Fibroblast of the conjunctiva (primary cell): ENCODE results near the gene DLGAP1.

Experiments
- DNase-seq: peaks from one replicate; pipeline ENCODE4 v3.0.0-alpha.2; 2010; ENCODE audit warnings: low read depth

Gene DLGAP1

DNA sequence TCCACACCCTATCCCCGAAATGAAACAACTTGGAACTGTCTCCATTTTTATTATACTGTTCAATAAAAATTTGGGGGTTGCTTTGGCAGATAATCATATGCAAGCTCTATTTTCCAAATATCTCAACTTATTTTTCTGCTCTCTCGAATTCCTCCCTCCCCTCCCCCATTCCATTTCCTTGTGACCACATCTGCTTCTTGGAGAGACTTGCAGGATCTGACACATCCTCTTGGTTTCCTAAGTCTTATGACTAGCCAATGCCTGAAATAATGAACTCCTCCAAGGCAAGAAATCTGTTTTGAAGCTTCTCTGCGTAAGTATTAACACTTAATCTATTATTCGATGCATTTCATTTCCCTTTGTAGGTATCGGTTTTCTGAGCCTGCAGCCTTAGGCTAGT lies 989.1 kb downstream of the DLGAP1 start:
- DNase-seq, result peak; percentile 65

DNA sequence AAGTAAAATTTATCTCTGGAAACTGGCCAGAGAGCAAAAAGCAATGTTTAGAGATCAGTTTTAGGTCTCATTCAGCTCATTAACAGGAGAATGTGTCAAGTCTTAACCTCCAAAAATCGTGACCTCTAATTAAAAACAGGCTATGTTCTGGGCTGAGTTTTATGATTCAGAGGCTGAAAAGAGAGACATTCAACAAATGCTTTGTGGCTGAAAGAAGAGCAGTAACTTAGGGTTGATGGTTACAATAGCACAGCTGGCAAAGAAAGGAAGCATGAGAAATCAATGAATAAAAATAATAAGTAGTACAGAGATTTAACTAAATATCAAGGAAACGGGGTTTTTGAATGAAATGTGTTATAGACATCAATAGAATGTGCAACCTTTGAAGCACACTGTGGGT lies 992.1 kb downstream of the DLGAP1 start:
- DNase-seq, result no peak

DNA sequence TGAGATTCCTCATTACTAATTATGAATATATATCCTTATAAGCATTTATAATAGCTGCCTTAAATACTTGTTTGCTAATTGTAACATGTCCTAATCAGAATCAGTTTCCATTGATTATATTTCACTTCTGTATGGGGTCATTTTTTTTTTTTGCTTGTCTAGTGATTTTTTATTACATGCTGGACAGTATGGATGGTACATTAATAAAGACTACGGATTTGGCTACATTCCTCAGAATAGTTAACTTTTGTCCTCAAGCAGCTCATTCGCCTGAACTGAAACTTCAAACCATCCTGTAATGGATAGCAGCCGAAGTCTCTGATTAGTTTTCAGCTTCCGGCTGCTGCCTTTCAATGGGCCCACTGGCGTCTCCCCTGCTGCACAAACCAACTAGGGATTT lies 993.4 kb downstream of the DLGAP1 start:
- no peak for DNase-seq

DNA sequence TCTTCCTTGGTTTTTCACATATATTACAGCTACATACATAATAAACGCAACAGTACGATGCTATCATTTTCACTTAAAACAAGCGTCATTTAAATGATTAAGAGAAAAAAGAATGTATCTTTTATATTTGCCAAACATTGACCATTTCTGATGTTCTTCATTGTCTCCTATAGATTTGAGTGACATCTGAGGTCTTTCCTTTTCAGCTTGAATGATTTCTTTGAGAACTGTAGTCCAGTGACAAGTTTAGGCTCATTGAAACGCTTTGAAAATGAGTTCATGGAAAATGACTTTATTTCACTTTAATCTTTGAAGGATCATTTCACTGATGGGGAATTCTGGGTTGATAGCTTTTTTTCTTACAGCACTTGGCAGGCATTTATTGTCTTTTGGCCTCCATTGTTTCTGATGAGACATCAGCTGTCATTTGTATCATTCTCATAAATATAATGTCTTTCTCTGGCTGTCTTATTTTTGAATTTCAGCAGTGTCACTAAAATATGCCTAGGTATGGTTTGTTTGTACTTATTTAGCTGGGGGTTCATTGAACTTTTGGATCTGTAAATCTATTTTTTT lies 994.2 kb downstream of the DLGAP1 start:
- no peak for DNase-seq

DNA sequence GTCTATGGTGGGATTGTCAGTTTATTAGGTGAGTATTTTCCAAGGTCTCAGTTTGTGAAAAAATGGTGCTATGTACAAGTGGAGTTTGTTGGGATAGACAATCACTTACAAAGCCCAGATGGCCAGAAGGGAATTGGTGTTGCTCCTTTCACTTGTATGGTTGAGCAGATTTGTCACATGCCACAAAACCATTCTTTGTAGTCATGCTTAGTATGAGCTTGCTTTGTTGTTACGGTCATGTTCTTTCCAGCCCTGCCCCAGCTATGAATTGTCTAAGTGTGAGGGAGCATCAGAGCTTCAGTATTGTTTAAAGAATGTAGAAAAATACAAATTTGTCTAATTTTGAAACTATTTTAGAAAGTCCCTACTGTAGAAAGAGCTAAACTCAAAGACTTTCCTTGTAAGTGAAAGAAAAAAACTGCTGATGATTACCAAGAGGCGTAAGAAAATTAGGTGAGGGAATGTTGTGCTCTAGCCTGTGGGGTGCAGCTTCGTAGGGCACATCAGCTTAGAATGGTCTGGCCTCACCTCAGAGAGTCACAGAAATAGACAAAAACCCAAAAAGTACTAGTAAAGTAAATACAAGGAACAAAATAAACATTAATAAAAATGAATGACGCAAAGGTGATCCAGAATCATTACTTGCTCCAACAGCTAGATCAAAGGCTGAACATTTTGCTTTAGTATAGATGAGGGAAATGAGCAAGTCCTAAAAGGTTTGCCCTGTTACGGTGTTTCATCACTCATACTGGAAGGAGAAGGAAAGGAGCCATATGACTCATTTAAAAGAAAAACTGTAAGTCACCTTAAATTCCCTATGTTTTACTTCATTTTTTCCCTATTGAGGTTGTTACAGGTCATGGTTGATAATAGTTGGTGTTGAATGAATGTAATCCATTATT lies 995.9 kb downstream of the DLGAP1 start:
- no peak for DNase-seq

DNA sequence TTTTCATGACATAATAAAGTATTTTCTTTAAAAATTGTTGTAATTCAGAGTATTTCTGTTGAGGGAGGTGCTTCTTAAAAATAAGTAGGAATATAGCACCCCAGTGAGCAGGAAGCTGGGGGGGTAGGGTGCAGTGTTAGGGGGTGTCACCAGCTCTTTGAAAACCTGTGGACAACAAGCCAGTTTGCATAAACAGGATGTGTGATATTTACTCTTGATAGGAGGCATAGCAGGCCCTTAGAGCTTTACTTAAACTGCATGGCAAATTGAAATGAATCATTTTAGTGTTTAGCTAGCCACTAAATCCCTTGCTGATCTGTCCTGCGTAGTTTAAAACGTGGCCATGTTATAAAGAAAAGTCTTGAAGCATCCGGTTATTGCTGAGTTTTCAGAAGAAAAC lies 996.7 kb downstream of the DLGAP1 start:
- DNase-seq, result no peak

DNA sequence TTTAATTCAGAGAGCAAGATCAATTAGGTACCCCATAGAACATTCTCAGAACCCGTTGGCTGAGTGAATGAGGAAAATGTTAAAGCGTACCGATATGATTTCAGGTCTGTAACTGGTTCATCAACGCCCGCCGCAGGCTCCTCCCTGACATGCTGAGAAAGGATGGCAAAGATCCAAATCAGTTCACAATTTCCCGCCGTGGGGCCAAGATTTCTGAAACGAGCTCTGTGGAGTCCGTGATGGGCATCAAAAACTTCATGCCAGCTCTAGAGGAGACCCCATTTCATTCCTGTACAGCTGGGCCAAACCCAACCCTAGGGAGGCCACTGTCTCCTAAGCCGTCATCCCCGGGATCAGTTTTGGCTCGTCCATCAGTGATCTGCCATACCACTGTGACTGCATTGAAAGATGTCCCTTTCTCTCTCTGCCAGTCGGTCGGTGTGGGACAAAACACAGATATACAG lies 997.8 kb downstream of the DLGAP1 start:
- no peak for DNase-seq

DNA sequence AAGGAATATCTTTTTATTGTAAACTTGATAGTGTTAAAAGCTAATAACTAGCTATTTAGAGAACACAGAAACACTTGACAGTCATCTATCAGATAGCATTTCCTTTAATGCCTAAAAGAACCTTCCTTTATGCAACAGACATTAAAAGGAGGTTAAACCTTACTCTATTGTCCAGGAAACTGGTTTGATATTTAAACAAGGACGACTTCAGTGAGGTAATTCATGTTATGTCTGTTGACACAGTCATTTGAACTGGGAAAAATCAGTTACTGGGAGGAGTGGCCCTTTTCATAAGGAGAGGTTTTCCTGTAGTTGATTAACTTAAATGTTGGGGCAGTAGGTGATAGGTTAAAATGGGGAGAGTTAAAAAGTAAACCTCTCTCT lies 998.4 kb downstream of the DLGAP1 start:
- DNase-seq, result no peak

DNA sequence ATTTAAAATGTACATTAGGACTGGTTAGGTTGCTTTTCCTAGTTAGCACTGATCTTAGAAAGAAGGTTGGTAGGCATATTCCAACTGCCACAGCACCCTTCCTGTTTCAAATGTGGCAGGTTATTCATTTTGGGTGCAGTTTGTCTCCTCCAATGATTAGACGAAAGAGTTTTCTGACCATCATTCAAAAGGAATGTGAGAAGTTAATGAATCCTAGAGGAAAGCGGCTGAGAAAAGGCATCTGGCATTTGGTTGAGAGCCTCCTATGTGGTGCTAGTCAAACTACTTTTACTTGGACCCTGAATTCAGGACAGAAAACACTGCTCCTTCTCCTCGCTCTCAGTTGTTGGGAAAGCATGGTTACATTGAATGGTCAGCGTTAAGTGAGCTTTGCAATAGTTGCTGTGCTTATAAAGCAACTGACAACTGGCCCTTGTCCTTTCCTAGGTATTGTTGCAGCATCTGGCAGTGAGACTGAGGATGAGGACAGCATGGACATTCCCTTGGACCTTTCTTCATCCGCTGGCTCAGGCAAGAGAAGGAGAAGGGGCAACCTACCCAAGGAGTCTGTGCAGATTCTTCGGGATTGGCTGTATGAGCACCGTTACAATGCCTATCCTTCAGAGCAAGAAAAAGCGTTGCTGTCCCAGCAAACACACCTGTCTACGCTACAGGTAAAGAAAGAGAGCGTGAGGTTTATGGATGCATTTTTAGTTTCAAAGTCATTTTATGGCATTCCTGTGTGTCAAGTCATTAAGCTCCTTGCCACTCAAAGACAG lies 999.0 kb downstream of the DLGAP1 start:
- no peak for DNase-seq

DNA sequence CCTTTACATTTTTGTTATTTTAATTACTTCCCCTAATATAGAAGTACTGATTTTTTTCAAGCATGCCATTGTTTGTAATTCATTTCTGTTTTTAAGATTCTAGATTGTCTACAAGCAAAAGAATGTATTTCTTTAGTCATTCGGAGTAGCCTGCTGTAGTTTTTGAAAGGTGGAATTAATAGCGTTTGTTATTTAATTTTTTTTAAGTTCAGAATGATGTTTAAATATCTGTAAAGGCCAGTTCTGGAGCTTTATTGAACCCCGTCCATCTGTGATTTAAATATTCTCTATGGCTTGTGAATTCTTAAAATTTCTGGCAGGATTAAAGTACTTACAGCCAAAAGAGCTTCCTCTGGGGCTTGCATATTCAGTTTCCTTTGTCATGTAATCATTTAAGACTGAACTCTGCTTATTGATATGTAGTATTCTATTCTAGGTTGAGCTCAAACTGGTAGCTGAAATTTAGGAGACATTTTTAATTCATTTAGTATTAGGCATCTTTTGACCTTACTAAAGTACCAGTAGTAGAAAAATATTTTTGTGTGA lies 999.9 kb downstream of the DLGAP1 start:
- DNase-seq, result no peak

DNA sequence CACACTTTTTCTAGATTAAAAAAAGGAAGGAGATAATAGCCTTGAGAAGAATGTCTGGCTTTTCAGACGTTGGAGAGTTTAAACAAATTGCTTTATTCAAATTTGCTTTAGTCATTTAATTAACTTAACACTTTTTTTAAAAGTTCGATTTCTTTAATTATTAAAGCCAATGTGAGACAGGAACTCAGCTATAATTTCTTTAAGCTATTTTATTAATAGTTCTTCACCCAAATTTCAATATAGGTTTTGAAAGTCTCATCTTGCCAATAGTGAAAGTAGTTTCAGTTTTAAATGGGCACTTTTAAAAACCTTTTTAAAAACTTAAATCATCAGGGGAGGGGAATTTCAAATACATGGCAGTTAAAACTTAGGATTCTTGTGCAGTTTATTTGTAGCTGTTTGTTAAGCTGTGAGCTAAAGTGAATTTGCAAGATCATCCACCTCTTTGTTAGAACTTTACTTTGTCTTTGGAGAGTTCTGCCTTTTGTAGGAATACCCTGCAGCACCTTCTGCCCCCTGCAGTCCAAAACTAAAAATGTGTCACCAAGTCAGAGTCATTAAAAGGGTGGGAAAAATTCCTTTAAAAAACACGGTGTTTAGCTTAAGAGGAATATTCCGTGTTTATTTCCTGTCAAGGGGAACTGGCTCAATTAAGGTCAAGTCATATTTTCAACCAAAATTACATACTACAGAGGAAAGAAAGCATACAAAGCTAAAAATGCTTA lies 1000.6 kb downstream of the DLGAP1 start:
- no peak for DNase-seq

DNA sequence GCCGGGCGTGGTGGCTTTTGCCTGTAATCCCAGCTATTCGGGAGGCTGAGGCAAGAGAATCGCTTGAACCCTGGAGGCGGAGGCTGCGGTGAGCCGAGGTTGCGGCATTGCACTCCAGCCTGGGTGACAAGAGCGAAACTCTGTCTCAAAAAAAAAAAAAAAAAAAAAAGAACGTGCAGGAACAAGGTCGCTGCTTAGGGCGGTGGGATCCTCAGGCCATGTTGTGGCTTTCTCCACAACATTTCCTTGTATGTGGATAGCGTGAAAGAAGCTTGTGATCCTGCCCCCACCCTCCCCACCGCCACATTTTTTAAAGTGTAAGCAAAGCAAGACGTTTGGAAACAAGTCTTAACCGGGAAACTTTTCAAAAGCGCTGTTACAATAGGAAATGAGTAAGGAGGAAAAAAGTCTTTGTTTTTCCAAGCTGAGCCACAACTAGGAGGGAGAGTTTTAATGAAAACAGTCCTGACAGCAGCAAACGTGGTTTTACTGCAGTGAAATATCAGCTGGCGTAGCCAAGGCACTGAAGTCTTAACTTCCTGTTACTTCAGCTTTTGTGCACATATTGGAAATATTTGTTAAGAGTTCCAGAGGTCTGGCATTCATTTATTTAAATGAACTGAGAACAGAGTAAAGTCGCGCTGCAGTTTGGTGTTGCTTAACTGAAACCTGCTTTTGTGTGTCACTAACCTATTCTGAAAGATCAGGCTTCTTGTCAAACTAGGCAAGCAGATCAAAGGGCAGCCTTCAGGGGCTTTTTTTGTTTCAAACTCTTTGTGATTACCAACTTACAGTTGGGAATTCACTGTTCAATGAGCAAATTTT lies 1001.4 kb downstream of the DLGAP1 start:
- peak; percentile 92 for DNase-seq

DNA sequence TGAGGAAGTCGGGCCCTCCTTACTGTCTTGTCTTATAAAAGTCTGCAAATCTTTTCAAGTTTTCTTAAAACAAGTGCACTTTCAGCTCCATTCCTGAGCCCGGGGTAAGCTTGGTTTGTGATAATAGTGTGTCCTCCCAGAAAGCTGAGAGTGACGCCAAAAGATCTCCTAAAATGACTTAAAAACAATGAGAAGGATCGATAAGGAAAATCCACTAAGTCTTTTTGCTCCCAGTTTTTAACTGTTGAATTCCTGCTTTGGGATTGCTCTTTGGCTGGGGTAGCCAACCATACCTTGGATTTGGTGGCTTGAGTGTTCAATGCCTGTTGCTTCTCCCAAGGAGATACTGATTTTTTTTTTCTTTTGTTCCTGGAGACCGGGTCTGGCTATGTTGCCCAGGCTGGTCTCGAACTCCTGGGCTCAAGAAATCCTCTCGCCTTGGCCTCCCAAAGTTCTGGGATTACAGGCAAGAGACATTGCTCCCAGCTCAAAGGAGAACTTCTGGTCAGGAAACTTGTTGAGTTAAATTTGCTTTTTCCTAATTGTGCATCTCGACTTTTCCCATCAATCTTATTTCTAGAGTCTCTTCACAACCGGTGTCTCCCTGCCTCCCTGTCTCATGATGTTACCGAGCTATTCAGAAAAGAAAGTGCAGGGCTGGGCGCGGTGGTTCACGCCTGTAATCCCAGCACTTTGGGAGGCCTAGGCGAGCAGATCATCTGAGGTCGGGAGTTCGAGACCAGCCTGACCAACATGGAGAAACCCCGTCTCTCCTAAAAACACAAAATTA lies 1002.2 kb downstream of the DLGAP1 start:
- DNase-seq, result no peak

DNA sequence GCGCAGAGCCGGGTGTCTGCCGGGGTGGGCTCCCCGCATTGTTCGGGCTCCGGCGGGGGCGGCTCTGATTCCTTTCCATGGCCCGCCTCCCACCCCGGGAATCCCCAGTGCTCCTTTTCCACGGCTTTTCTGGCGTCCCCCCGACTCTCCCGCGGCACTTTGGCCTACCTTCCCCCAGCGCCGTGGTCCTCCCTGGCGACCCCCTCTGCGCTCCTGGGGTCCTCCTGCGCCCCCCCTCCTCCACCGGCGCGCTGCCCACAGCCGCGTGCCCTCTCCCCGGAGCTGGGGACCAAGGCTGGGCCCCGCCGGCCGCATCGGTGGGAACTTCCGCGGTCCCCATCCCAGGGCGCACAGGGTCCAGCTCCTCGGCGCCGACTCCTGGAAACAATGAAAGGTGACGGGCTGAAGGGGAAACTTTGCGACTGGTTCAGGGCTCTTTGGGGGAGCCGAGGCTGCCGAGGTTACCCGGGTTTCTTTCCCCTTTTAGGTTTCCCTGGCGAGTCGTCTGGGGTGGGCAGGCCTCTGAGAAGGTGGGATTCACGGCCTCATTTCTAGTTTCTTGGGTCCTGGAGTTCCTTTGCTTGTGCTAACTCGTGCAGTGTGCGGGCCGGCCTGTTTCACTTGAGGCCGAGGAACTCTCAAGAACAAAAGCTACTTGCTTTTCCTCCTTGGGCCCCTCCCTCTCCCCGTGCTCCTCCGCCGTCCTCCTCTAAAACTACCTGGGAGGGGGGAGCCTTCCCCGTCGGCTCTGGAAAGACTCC lies 1002.9 kb downstream of the DLGAP1 start:
- no peak for DNase-seq

DNA sequence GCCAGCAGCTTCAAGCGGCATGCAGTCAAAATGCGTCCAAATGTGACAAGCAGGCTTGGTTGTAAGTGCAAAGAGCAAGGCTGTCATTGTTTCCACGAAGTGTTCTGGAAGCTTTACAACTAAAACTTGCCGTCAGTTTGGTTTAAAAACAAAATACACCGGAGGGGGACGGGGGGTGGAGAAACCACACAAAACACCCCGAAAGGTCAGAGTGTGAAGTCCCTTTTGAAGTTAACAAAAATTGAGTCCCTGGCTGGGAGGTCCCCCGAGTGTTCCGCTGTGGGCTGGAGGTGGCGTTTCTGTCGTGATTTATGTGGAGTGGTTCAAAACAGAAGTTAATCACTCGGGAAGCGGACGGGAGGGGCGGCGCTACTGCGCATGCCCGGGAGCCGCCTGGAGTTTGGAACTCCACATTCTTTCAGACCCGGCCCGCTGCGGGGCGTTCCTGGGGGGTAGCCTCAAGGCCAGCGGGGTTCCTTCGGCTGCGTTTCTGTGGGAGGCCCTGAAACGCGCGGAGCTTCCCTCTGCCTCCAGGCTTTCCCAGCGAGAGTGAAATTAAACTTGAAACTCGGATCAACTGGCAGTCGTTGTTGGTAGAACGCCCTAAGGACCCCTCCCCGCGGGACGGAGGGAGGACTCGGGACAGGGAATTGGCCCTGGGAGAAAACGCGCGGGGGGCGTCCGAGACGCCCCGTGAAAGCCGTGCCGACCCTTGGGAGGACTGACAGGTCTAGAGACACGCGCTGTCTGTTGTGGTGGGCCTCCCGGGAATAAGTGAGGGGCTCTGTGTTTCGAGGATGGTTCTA lies 1003.7 kb downstream of the DLGAP1 start:
- DNase-seq, result peak; percentile 90

DNA sequence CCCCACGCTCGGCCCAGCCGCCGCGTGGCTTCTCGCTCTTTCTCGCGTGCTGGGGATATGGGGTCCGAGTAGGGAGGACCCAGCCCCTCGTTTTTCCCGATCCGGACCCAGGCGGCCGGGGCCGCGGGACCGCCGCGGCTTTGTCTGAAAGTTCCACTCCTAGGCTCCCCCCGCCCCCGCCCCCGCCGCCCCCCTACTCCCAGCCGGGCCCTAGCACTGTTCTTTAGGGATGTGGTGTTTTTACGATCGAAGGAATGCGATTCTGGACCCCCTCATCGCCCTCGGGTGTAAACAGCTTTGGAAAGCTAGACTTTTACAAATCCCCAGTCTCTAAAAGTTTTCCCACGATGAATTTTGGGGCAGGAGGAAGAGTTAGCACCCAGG lies 1004.3 kb downstream of the DLGAP1 start:
- no peak for DNase-seq

DNA sequence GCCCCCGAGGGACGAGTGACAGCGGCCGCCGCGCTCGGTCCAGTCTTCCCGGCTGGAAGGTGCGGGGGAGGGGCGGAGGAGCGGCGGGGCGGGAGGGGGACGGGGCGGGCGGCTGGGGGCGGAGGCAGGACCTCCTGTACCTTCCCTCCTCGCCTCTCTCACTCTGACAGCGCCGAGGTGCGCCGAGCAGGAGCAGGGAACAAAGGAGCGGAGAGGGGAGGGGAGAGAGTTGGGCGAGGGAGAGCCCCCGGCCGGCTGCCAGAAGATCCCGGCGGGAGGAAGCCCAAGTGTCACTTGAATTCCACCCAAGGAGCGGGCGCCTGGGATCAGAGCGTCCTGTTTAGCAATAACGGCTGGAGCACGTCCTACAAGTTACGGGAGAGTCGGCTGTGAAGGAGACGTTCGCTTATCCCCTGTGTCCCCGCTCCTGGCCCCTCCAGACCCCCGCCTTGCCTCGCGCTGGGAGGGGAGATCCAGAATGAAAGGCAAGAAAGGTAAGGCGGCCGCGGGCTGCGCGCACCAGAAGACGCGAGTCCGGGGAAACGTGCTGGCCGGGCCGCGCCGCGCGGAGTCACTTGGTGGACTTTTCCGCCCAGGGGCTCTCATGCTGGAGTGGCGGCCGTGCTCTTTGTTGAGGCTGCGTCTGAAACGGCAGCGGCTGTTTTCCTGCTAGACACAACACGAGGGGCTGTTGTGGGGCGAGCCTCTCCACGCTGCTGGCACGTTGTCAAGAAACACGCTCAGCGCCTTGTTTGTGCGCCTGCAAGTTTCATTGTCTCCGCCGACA lies 1004.9 kb downstream of the DLGAP1 start, which contains the start of gene TGIF1:
Gene TGIF1, plus strand, starts transcription at position 161 of the 787 bp plus-strand sequence. Its CDS starts 318 bp downstream, at position 479.
- DNase-seq, result peak; percentile 81
